Esophagus muscularis mucosa (tissue), 3 donors: ENCODE measurements around the gene TEC.

Experiments
- POLR2A ChIP-seq: fragments of 450-650 bp; IDR thresholded peaks from one replicate; pipeline ENCODE4 v1.6.1; 2017; ENCODE audit warnings: antibody characterized with exemption, moderate library complexity, mild to moderate bottlenecking, low read depth
- POLR2AphosphoS5 ChIP-seq, 2 donors: sonication (generic); formaldehyde crosslinking; IDR thresholded peaks; one replicate each; pipeline ENCODE4 v1.6.1; 2017; ENCODE audit warnings: antibody characterized with exemption in 2 of 2
- TF ChIP-seq, protein P1 (sequence below), 3 experiments: fragments of 200-600 bp in 2 of 3; fragments of 450-650 bp in 1 of 3; sonication (generic) in 2 of 3; IDR thresholded peaks; one replicate each; pipeline ENCODE4 v1.5.1; 2017 to 2019; ENCODE audit warnings: antibody characterized with exemption in 3 of 3, mild to moderate bottlenecking in 2 of 3, moderate library complexity in 1 of 3

DNA sequence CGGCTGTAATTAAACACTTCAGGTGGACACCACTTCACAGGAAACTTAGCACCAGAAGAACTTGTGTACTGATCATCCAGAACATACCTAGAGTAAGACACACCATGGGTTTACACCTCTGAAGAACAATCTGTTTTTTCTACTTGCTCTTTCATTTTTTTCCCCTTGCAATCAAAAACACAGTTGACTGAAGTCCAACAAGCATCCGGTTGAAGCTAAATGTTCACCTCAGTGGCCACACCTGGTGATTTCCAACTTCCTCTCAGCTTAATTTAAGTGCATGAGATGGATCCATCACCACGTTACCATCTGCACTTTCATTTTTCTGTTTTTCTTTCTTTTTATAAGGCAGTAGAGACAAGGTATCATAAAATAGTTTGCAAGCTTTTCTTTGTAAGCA lies 130.7 kb downstream of the TEC start:
- no peak for TF ChIP-seq POLR2AphosphoS5 (IDR thresholded peaks at IDR 0.05)
- TF ChIP-seq, protein P1, sequence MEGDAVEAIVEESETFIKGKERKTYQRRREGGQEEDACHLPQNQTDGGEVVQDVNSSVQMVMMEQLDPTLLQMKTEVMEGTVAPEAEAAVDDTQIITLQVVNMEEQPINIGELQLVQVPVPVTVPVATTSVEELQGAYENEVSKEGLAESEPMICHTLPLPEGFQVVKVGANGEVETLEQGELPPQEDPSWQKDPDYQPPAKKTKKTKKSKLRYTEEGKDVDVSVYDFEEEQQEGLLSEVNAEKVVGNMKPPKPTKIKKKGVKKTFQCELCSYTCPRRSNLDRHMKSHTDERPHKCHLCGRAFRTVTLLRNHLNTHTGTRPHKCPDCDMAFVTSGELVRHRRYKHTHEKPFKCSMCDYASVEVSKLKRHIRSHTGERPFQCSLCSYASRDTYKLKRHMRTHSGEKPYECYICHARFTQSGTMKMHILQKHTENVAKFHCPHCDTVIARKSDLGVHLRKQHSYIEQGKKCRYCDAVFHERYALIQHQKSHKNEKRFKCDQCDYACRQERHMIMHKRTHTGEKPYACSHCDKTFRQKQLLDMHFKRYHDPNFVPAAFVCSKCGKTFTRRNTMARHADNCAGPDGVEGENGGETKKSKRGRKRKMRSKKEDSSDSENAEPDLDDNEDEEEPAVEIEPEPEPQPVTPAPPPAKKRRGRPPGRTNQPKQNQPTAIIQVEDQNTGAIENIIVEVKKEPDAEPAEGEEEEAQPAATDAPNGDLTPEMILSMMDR (IDR thresholded peaks at IDR 0.05), result no peak
- TF ChIP-seq POLR2A, result no peak
